ENCODE data around the gene CNTN6. TPM values are rescaled to one million over a fixed set of nuclear protein-coding genes. Genes with fewer than 3 reads are reported as not detected.
"Not testable (repeated sequence)": the region's sequence is repeated elsewhere in the genome, so short reads cannot be mapped to it uniquely, and the experiment has no call there.

Gene CNTN6
- total and polyA plus RNA-seq, 10 donors = 0.07 to 0.35 TPM; not detected in 8

DNA sequence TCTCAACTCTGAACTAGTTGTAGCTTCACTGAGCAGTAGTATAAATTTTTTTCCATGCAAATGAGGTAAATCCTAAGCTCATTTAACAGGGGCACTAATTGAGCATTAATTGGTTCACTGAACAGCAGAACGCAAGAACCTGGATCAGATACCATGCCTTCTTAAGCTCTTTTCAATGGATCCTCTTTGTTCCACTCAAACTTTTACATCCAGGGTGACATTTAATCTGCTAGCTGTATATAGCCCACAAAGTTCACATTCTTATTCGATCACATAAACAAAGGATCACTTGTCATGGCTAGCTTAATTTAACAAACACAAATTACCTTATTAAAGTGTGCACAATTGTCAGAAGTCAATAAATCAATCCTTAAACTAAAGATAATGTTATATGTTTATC lies 281.6 kb downstream of the CNTN6 start:
- intact Hi-C loops (cut with DNase I; ENCODE audit: low total_unique reads) = no loop called here
- H3K4me1 ChIP-seq = no peaks in the 10 kb centered on the region
- peaks cover 0 to 11% (median 0%) of the 10 kb centered on the region in 8 donors for H3K9me3 ChIP-seq
- TF ChIP-seq CTCF (IDR thresholded peaks at IDR 0.05 in 8 of 11, conservative IDR thresholded peaks at IDR 0.05 in 3 of 11) (no peak), POLR2AphosphoS5 (IDR thresholded peaks at IDR 0.05) (no peak), POLR2A (IDR thresholded peaks at IDR 0.05) (no peak)
- H3K36me3 ChIP-seq = no peaks in the 10 kb centered on the region
- WGBS, 5 donors = 81 to 89% (median 85%) methylated on average over 2 of the region's 2 CpGs
- no peak overlapping the region for H3K27ac ChIP-seq
- DNase-seq = no peak
- H3K4me3 ChIP-seq = no peak overlapping the region
- H3K27me3 ChIP-seq (replicated peaks in 1 of 7) = no peaks in the 10 kb centered on the region

DNA sequence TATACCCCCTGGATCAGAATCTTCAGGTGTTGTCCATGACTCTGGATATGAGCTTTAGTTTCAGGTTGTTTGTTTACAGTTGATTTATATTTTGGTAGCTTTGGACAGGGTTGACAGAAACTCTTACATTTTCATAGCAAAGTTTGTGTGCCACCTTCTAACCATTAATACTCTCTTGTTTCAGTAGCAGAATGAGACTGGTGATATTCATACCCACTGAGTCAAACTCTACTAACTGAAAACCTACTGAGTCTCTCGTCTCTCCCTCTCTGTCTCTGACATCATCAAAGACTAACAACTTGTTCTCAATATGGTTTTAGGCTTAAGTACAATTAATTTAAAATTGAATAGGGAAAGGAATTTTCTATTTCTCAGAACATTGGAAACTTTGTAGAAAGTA lies 282.3 kb downstream of the CNTN6 start:
- intact Hi-C loops (cut with DNase I; ENCODE audit: low total_unique reads) = no loop called here
- no peaks in the 10 kb centered on the region for H3K4me1 ChIP-seq
- no peak overlapping the region for H3K27ac ChIP-seq
- no peaks in the 10 kb centered on the region for H3K27me3 ChIP-seq (replicated peaks in 1 of 7)
- TF ChIP-seq POLR2A (IDR thresholded peaks at IDR 0.05) = no peak
- DNase-seq = no peak
- H3K4me3 ChIP-seq = no peak overlapping the region
- no peaks in the 10 kb centered on the region for H3K36me3 ChIP-seq
- 55 to 72% (median 65%) methylated on average over 1 of the region's 1 CpG for WGBS, 5 donors
- H3K9me3 ChIP-seq = peaks cover 0 to 11% (median 0%) of the 10 kb centered on the region in 8 donors

GRCh38 chr3:1380926-1381646 lies 288.3 kb downstream of the CNTN6 start:
- intact Hi-C loops (cut with DNase I; ENCODE audit: low total_unique reads) = no loop called here
- H3K36me3 ChIP-seq = no peaks in the 10 kb centered on the region

GRCh38 chr3:1381647-1382036 lies 288.8 kb downstream of the CNTN6 start:
- TF ChIP-seq POLR2A (IDR thresholded peaks at IDR 0.05) = no peak
- TF ChIP-seq CTCF (IDR thresholded peaks at IDR 0.05 in 8 of 11, conservative IDR thresholded peaks at IDR 0.05 in 3 of 11) = no peak
- TF ChIP-seq POLR2AphosphoS5 (IDR thresholded peaks at IDR 0.05) = no peak
- 66 to 72% (median 67%) methylated on average over 5 of the region's 5 CpGs for WGBS, 5 donors
- Histone ChIP-seq H3K4me1 (no peaks in the 10 kb centered on the region), H3K27me3 (replicated peaks in 1 of 7) (no peaks in the 10 kb centered on the region), H3K36me3 (no peaks in the 10 kb centered on the region), H3K4me3 (peak overlapping the region in 1 of 8 donors; percentile 25), H3K27ac (peak overlapping the region in 4 of 8 donors; percentile 27 to 59 (median 40)), H3K9me3 (peaks cover 0 to 7% (median 0%) of the 10 kb centered on the region in 8 donors)
- intact Hi-C loops (cut with DNase I; ENCODE audit: low total_unique reads) = no loop called here
- no peak for DNase-seq

More at GRCh38 chr3:1380926-1381646, 288.3 kb downstream of the CNTN6 start:
- TF ChIP-seq POLR2AphosphoS5 (IDR thresholded peaks at IDR 0.05) = no peak
- TF ChIP-seq POLR2A (IDR thresholded peaks at IDR 0.05) = no peak
- no peak for TF ChIP-seq CTCF (IDR thresholded peaks at IDR 0.05 in 8 of 11, conservative IDR thresholded peaks at IDR 0.05 in 3 of 11)
- Histone ChIP-seq H3K27ac (peak overlapping the region in 4 of 8 donors; percentile 27 to 59 (median 40)), H3K27me3 (replicated peaks in 1 of 7) (no peaks in the 10 kb centered on the region), H3K9me3 (peaks cover 0 to 7% (median 0%) of the 10 kb centered on the region in 8 donors), H3K4me3 (peak overlapping the region in 1 of 8 donors; percentile 25), H3K4me1 (no peaks in the 10 kb centered on the region)
- no peak for DNase-seq
- 36 to 43% (median 38%) methylated on average over 8 of the region's 8 CpGs for WGBS, 5 donors

GRCh38 chr3:1387396-1387905 lies 294.6 kb downstream of the CNTN6 start:
- H3K27ac ChIP-seq; H3K9me3 ChIP-seq; H3K4me3 ChIP-seq; H3K27me3 ChIP-seq (replicated peaks in 1 of 7); H3K4me1 ChIP-seq; intact Hi-C loops (cut with DNase I; ENCODE audit: low total_unique reads); H3K36me3 ChIP-seq; DNase-seq: not testable (repeated sequence)
- 87 to 97% (median 89%) methylated on average over 20 to 23 of the region's 23 CpGs for WGBS, 5 donors

Measured in spleen (tissue), 11 donors.